ENCODE measurements around the gene NHERF1. TPM values are rescaled to one million over a fixed set of nuclear protein-coding genes. Genes with fewer than 3 reads are reported as not detected.

The NHERF1 gene
- polyA plus RNA-seq, 3 donors = 18.7 to 45.0 (median 23.6) TPM

DNA sequence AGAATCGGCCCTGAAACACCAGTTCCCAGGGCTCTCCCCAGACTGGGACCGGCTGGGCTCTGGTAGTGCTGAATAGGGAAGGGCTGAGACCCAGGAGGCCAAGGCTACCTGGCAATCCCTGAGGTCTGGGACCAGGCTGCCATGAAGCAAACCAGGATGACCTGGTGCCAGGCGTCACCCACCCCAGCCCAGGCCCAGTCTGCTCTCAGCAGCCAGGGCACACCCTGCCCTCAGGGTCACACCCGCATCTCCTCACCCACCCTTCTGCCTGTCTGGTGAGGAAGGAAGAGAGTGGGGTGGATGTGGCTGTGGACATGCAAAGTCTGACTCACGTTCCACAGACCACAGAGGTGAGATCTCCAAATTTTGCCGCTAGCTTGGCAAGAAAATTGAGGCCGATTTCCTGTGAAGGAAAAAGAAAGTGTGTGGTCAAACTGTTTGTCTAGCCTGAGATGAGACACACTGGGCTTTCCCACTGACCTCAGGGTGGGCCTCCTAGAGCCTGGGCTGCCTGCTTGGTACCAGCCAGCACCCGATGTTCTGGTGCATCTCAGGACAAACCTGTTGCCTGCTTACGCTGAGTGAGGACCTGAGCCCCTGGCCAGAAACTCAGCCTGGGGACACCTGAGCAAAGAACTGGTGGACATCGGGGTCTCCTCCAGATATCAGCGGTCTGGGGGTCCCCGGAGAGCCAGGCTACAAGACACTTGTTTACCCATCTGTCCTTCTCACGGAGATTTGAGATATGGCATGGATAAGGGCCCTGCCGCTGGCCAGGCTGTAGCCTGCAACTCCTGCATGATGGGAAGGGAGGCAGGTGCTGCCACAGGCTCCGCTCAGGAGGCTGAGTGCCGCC, 17.7 kb upstream of the NHERF1 start:
- H3K27ac ChIP-seq (ENCODE audit: low read depth, low read length) = no peak overlapping the region
- 59 to 74% (median 67%) methylated on average over 16 of the region's 16 CpGs for WGBS, 3 donors

DNA sequence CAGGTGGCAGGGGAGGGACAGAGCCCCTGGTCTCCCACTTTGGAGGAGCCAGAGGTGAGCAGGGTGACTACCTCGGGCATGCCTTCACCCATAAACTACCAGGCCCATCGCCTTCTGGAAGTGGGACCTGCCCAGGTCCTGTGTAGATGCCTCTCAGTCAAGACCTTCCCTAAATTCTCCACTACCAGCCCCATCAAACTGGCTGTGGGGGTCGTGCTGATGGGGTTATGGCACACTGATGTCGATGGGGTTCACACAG, 17.2 kb upstream of the NHERF1 start:
- 44 to 83% (median 78%) methylated on average over 4 of the region's 4 CpGs for WGBS, 3 donors

DNA sequence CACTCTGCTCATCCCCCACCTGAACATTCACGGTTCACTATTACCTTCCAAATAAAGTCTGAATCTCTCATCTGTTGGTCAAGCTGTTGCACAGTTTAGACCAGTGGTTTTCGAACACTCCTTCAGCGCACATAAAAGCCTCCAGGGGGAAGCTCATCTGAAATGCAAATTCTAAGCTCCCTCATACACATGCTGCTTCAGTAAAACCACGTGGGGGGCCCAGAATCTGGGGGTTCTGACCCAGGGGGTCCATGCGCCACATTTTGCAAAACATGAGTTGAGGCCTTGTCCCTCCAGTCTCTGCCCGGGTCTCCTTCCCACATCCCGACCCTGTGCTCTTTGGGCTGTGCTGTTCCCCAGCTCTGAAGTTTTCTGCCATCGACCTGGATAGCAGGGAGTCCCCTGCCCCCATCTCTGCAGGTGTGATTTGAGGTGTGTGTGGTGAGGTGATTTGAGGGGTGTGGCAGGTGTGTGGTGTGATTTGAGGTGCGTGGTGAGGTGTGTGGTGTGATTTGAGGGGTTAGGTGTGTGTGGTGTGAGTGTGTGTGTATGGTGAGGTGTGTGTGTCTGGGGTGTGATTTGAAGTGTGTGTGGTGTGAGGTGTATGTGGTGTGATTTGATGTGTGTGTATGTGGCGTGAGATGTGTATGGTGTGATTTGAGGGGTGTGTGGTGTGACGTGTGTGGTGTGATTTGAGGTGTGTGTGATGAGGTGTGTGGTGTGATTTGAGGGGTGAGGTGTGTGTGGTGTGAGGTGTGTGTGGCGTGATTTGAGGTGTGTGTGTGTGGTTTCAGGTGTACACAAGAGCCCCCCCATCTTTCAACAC, 16.2 kb upstream of the NHERF1 start:
- WGBS, 3 donors = 77 to 83% (median 78%) methylated on average over 12 of the region's 12 CpGs
- H3K27ac ChIP-seq (ENCODE audit: low read depth, low read length) = no peak overlapping the region

More for the DNA sequence above, 17.2 kb upstream of the NHERF1 start:
- H3K27ac ChIP-seq (ENCODE audit: low read depth, low read length) = no peak overlapping the region

DNA sequence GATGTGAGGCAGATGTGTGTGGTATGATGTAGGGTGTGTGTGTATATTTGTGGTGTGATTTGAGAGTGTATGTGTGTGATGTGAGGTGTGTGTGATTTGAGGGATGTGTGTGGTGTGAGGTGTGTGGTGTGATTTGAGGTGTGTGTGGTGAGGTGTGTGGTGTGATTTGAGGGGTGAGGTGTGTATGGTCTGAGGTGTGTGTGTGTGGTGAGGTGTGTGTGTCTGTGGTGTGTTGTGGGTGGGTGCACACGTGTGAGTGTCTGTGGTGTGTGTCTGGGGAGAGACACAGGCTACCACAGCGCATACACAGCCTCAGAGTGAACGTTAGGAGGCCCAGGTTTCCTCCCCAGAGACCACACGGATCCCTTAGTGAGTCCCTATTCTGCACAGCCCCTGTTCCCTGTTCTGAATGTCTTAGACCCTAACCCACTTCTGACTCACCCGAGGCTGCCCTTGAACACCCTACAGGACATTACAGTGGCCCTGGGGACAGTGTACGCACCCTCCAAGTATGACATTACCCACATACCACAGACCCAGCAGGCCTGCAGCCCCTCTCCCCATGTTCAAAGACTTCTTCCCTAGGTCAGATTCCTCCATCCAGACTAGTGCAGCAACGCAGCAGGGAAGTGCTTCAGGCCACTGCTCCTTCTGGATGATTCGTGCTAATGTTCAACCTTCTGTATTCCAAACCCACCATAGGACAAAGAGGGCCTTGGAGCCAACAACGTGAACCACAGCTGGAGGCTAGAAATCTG, 14.9 kb upstream of the NHERF1 start:
- WGBS, 3 donors = 62 to 78% (median 69%) methylated on average over 9 of the region's 9 CpGs
- no peak overlapping the region for H3K27ac ChIP-seq (ENCODE audit: low read depth, low read length)

DNA sequence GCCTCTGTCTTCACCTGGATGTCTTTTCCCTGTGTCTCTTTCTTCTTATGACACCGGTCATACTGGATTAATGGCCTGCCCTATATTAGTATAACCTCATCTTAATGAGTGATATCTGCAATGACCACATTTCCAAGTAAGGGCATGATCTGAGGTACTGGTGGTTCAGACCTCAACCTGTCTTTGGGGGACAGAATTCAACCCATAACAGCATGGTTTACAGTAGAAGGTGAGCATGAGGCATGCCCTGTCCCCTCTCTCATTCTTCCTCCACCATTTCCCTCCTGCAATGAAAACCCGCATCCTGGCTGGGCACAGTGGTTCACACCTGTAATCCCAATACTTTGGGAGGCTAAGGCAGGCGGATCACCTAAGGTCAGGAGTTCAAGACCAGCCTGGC, 14.2 kb upstream of the NHERF1 start:
- WGBS, 3 donors = 90 to 94% (median 91%) methylated on average over 3 of the region's 3 CpGs
- no peak overlapping the region for H3K27ac ChIP-seq (ENCODE audit: low read depth, low read length)

DNA sequence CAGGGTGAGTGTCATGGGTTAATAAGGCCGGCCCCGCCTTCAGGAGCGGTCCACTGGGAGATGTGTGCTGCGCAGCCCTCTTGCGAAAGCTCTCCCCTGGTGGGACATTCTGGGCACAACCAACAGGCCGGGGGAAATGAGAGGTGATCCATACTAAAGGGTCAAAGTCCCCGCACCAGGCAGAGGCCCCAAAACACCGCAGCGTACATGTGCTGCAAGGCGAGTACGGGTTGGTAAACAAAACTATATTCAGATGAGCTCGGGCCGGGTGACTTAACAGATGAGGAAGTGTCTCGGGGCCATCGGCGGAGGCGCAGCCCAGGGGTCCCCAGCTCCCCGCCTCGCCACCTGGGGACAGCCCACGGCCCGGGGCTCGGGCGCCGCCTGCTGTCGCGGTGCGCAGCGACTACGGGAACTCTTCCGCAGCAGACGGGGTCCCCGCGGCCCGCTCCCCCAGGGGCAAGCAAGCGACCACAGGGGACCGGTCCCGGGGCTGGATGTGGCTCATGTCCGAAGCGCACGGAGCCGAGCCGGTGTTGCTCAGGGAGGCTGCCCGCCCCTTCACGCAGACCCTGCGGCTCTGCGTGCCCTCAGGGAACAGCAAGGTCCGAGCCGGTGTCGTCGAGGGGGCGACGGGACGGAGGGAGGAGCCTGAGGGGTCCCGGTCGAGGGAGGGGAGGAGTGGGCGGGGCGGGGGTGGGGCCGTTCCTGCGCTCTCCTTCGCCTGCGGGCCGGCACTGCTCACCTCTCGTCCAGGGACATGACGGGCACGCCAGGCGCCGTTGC, 11.7 kb upstream of the NHERF1 start, which contains the start of gene RAB37:
TSS of gene RAB37 (plus strand) at position 744 of the 786 bp plus-strand sequence. CDS start at position 761, 17 bp downstream.
- no peak within 1 kb of the TSS for H3K27ac ChIP-seq (ENCODE audit: low read depth, low read length)
- 1 to 2% (median 2%) methylated on average over 61 to 67 of the region's 67 CpGs for WGBS, 3 donors

DNA sequence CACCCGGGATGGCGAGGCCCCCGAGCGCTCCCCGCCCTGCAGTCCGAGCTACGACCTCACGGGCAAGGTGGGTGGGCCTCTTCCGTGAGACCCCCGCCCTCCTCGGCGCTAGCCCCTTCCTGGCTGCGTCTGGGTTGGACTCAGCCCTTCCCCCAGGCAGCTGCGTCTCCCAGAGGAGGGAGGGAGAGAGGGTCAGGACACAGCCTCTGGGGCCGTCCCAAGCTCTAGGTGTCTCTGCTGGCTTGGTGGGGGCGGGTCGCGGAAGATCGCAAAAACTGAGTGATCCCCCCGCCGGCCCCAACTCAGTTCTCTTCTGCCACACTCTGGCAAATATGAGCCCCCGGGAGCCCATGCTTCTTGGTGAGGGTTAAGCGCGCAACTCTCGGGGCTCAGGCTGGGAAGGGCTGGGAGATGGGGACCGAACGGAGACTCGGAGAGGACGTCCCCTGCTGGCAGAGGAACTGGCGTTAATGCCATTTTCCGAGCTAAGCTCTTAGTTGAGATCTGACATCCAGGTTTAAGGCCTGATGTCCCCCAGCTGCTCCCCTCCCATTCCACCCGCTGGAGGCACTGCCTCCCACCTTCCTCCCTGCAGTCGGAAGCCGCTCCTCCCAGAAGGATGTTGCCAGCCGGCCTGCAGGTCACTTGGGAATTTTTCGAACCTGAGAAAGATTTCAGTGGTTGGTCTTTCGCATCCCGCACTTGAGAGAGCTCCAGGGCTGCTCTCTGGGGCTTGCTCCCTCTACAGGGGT, 11.0 kb upstream of the NHERF1 start:
- WGBS, 3 donors = 2 to 7% (median 3%) methylated on average over 31 to 38 of the region's 38 CpGs
- H3K27ac ChIP-seq (ENCODE audit: low read depth, low read length) = no peak overlapping the region

DNA sequence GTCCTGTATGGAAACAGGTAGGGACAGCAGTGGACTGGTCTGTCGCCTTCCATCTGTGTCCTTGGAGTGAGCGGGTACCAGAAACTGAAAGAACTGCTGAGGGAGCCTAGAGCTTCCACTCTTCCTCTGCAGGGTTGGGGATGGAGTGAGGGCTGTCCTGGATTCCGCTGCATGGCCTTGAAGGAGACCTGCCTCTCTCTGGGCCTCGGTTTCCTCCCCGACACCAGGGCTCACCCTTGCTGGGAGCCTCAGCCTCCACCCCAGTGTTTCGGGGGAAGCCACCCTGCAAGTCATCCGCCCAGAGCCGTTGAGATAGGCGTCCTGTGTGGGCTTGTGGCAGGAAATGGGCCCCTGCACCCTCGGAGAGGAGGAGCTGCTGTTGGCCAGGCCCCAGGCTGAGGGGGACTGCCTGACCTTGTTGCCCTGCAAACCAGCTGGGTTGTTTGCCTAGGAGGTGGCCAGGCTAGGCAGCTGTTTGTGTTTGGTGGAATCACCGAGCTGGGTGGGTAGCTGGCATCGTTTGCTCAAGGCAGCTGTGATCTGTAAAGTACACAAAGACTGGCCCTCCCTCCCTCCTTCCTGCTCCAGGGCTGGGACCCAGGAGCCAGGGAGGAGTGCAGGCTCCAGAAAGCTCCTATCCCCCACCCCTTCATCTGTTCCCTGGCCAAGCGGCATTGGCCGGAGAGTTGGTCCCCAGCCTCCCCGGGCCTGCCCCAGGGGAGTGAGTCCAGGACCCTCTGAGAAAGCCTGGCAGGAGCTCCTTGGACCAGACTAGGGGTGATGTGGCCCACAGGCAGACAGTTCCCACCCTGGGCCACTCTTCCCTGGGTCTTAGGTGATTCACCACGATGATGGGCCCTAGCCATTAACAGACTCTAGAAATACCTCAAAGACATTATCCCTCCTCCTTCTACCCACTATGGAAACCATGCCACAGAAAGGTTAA, 10.1 kb upstream of the NHERF1 start:
- 24 to 38% (median 27%) methylated on average over 16 of the region's 16 CpGs for whole genome bisulfite sequencing, 3 donors
- H3K27ac ChIP-seq (ENCODE audit: low read depth, low read length) = no peak overlapping the region

DNA sequence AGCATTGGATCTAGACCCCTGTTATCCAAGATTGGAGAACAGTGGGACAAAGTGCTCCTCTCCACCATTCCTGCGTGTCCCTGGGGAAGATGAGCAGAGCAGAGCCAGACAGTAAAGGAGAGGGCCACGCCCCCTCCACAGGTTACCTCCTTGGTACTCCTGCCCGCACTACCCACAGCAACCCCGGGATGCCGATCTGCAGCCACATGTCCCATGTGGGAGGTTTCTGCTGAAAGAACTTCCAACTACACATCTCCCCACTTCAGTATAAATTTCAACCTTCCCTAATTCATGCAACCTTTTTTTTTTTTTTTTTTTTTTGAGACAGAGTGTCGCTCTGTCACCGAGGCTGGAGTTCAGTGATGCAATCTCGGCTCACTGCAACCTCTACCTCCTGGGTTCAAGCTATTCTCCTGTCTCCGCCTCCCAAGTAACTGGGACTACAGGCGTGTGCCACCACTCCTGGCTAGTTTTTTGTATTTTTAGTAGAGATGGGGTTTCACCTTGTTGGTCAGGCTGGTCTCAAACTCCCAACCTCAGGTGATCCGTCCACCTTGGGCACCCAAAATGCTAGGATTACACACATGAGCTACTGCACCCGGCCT, 9.1 kb upstream of the NHERF1 start:
- 61 to 76% (median 68%) methylated on average over 12 of the region's 12 CpGs for WGBS, 3 donors
- no peak overlapping the region for H3K27ac ChIP-seq (ENCODE audit: low read depth, low read length)

DNA sequence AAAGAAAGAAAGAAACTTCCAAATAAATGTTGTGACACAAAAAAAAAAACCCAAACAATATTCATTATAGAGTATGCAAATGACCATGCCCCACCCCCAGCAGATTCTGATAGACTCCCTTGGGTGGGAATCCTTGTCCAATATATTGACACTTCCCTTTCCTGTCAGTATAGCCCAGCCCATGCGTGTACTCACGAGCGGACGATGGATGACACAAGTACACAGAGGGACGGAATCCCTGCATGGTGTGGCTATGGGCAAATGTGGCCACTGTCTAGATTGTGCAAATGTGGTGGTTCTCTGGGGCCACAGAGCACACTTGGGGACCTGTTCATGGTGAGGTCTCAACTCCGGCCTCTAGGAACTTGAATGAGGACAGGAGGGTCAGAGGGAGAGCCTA, 8.3 kb upstream of the NHERF1 start:
- 56 to 89% (median 60%) methylated on average over 6 of the region's 6 CpGs for WGBS, 3 donors

DNA sequence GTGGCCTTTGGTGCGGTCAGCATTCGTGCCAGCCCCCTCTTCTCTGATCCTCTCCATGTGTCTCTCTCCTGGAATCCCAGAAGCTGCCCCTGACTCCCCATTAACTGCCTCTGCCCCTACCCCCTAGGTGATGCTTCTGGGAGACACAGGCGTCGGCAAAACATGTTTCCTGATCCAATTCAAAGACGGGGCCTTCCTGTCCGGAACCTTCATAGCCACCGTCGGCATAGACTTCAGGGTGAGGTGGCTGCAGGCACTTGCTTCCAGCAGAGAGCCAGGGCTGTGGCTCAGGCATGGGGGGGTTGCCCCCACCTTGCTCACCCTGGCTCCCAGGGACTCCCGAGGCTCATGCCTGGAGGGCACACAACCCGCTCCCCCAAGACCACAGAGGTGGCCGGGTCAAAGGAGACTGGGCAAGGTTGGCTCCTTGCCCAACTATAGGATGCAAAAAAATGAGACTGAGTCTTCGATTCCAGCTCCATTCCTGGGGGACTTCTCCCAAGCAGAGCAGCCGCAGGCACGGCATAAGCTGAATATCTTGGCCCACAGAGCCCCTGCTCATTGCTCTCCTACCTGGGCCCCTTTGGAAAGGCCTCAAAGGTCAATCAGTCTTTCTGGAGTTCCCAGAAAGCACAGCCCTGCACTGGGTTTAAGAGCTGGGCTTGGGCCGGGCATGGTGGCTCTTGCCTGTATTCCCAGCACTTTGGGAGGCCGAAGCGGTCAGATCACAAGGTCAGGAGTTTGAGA, 7.6 kb upstream of the NHERF1 start:
- WGBS, 3 donors = 79 to 81% (median 79%) methylated on average over 17 of the region's 17 CpGs
- no peak overlapping the region for H3K27ac ChIP-seq (ENCODE audit: low read depth, low read length)

More for the DNA sequence above, 8.3 kb upstream of the NHERF1 start:
- no peak overlapping the region for H3K27ac ChIP-seq (ENCODE audit: low read depth, low read length)

DNA sequence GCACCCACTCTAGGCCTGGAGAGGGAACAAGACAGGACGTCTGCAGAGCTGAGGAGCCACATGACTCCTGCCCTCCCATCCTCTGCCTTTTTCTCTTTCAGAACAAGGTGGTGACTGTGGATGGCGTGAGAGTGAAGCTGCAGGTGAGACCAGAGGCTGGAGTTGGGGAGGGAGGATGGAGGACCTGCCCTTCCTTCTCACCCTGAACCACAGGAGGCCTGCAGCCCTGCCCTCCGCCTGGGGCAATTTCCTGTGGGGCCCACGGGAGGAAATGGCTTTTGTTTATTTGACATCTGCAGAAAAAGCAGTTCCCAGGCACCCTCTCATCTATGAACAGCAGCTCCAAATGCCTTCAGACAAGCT, 6.3 kb upstream of the NHERF1 start:
- 28 to 50% (median 31%) methylated on average over 4 of the region's 4 CpGs for WGBS, 3 donors
- H3K27ac ChIP-seq (ENCODE audit: low read depth, low read length) = no peak overlapping the region

DNA sequence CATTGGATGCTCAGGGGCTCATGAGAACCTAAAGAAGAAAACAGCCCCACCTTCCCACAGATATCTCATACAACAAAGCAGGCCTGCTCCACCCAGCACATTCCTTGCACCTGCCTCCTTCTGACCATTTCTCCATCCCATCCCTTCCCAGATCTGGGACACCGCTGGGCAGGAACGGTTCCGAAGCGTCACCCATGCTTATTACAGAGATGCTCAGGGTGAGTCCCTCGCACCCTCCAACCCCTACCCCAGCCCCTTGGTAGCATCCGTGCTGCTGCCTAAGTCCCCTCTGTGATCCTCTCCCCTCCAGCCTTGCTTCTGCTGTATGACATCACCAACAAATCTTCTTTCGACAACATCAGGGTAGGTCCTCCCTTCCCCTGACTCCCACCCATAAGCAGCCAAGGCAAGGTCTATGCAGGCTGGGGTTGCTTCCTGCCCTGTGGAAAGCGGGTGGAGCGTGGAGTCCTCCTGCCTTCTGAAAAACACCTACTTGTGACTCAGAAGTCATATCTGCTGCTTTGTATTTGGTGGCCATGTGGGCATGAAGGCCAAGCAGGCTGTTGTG, 5.4 kb upstream of the NHERF1 start:
- no peak overlapping the region for H3K27ac ChIP-seq (ENCODE audit: low read depth, low read length)
- 89 to 90% (median 89%) methylated on average over 9 of the region's 9 CpGs for WGBS, 3 donors

DNA sequence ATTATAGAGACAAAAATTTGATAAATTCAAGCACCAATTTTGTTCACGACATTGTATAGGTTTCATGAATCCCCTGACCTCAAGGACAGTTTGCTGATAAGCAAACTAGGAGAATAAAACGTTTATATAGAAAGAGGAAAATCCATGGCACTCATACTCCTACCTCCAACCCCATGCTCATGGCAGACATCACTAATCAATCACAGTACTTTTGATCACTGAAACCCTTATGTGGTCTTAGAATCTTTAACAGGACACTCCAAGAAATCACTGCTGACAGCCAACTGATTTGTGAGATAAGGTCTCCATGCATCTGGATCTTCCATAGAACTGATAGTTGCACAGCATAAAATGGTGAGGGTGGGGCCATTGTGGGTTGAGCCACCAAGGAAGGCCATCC, 4.7 kb upstream of the NHERF1 start:
- 32 to 82% (median 82%) methylated on average over 2 of the region's 2 CpGs for WGBS, 3 donors
- no peak overlapping the region for H3K27ac ChIP-seq (ENCODE audit: low read depth, low read length)

DNA sequence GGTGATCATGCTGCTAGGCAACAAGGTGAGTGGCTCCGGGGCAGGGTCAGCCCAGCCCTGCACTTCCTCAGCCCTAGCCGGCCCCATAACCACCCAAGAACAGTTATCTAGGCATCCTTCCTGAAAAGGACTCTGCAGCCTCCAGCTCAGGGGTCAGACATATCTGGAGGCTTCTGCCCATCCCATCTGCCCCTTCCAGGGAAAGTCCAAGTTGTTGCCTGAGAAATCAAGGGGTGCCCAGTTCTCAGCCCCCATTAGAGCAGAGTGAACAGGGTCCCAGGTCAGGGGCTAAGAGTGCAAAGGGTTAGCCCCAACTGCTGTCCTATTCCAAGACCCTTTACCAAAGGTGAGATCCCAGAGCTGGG, 4.1 kb upstream of the NHERF1 start:
- 41 to 49% (median 47%) methylated on average over 2 of the region's 2 CpGs for WGBS, 3 donors
- H3K27ac ChIP-seq (ENCODE audit: low read depth, low read length) = no peak overlapping the region
